Transverse colon (tissue), 4 donors: ENCODE results near the gene ODF4.

Source experiments
- CTCF ChIP-seq, 5 experiments: fragments of 200-600 bp in 3 of 5; fragments of 450-650 bp in 2 of 5; sonication (generic) in 3 of 5; IDR thresholded peaks; 1 replicate in 2 of 5; 2 replicates in 3 of 5; pipeline ENCODE4 v1.5.1; 2016 to 2017; ENCODE audit warnings: antibody characterized with exemption in 5 of 5, inconsistent platforms in 3 of 5, mild to moderate bottlenecking in 2 of 5, moderate library complexity in 1 of 5
- POLR2A ChIP-seq: fragments of 450-650 bp; IDR thresholded peaks from one replicate; pipeline ENCODE4 v1.6.1; 2016; ENCODE audit warnings: antibody characterized with exemption, mild to moderate bottlenecking, moderate library complexity
- POLR2AphosphoS5 ChIP-seq, 3 donors: sonication (generic); formaldehyde crosslinking; IDR thresholded peaks; one replicate each; pipeline ENCODE4 v1.6.1; 2016; ENCODE audit warnings: antibody characterized with exemption in 3 of 3

GRCh38 chr17:8392274-8392673, 52.6 kb downstream of the ODF4 start:
- no peak for TF ChIP-seq CTCF (IDR thresholded peaks at IDR 0.05)
- TF ChIP-seq POLR2AphosphoS5 (IDR thresholded peaks at IDR 0.05), result no peak
- no peak for TF ChIP-seq POLR2A
